CD4-positive, alpha-beta T cell treated with Interleukin-21 for 1 hour (primary cell): ENCODE data around the gene SLC16A5.
"Not testable (repeated sequence)": the region's sequence is repeated elsewhere in the genome, so short reads cannot be mapped to it uniquely, and the experiment has no call there.

Experiments
- DNase-seq: peaks from one replicate; pipeline ENCODE4 v3.0.0-alpha.2; 2020

SLC16A5 gene, protein sequence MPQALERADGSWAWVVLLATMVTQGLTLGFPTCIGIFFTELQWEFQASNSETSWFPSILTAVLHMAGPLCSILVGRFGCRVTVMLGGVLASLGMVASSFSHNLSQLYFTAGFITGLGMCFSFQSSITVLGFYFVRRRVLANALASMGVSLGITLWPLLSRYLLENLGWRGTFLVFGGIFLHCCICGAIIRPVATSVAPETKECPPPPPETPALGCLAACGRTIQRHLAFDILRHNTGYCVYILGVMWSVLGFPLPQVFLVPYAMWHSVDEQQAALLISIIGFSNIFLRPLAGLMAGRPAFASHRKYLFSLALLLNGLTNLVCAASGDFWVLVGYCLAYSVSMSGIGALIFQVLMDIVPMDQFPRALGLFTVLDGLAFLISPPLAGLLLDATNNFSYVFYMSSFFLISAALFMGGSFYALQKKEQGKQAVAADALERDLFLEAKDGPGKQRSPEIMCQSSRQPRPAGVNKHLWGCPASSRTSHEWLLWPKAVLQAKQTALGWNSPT

DNA sequence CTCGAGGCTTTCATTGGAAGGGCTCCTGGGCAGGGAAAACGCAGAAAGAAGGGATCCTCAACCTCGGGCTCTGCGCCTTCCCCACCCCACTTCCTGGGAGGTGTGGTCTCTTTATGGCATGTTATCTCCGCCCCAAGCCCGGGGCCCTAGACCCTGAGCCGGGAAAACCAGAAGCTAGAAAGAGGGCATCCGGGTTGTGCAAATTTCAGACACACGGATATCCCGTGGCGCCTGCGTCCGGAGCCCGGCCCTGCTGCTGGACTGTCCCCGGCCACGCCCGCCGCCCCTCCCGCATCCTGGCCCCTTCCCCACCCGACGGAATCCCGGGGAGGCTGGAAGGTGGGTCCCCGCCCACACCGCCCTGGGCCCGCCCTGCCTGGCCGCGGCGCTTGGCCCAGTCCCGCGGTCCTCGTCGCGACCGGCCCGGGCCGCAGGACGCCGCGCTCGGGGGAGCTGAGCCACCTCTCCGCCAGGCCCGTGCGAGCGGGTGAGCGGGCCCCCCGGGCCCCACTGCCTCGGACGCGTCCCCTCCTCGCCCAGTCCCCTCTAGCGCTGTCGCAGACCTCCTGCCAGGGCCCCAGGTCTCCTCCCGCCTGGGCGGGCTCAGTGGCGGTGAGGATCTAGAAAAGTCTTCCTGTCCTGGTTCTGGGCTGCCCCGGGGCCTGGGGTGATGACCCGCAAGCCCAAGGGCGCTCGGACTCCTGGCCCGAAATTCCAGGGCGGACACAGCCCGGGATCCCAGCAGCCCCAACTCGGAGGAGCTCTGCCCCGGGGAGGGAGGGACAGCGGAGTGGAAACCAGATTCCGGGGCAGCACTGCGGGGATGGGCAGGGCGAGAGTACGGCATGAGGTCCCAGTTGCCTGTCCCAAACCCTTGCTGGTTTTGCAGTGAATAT, at the start of gene SLC16A5:
TSS of gene SLC16A5 (plus strand) at position 397 of the 896 bp plus-strand sequence. CDS start 5,683 bp downstream, outside the sequence.
- DNase-seq: peak; percentile 50

DNA sequence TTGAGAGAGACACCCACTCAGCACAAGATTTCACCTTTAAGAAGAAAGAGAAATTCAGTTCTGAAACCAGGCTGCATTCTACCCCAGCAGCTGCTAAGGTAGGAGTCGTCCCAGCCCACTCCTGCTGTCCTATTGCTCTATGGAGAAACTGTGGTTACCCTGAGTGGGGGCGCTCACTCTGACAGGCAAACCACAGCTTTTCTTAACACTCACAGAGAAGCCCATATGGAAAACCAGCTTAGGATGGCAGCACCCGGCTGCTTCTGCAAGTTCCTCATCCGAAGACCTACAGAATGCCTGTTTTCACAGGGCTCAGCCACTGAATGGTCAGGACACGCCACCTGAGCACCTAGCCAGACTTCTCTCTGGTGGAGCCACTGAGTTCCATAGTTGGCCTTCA, 48.5 kb upstream of the SLC16A5 start:
- DNase-seq: no peak

- no peak for DNase-seq
These were observed 46.0 kb upstream of the SLC16A5 start for GRCh38 chr17:75041656-75042280.

DNA sequence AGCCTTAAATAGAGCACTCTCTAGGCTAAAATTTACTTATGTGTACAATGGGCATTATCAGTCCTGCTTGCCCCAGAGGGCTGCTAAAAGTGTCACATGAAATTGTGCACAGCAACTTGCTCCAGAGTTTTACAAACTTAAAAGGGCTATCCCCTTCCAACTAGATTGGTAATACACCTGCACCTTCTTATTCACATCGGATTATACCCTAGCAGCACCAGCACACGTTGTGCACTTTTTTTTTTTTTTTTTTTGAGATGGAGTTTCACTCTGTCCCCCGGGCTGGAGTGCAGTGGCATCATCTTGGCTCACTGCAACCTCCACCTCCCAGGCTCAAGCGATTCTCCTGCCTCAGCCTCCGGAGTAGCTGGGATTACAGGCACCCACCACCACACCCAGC, 44.0 kb upstream of the SLC16A5 start:
- not testable (repeated sequence) for DNase-seq

DNA sequence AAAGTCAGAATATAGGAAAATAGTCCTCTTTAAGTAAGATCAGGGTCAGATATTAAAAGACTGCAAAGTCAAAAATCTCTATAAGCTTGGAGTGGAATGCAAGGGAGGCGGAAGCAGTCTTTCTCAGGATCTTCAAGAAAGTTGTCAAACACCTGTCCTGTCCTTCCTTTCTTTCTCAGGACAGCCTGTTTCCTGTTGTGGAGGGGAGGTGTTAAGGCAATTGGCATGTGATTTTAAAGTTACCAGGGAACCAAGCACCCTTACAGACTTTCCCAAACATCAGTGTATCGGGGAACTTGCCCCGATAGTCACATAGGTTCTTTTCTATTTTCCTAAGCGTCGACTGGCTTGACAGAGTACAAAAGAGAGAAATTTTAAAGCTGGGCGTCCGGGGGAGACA, 43.0 kb upstream of the SLC16A5 start:
- DNase-seq: no peak

- DNase-seq: not testable (repeated sequence)
These were observed 41.8 kb upstream of the SLC16A5 start for GRCh38 chr17:75045946-75046406.

DNA sequence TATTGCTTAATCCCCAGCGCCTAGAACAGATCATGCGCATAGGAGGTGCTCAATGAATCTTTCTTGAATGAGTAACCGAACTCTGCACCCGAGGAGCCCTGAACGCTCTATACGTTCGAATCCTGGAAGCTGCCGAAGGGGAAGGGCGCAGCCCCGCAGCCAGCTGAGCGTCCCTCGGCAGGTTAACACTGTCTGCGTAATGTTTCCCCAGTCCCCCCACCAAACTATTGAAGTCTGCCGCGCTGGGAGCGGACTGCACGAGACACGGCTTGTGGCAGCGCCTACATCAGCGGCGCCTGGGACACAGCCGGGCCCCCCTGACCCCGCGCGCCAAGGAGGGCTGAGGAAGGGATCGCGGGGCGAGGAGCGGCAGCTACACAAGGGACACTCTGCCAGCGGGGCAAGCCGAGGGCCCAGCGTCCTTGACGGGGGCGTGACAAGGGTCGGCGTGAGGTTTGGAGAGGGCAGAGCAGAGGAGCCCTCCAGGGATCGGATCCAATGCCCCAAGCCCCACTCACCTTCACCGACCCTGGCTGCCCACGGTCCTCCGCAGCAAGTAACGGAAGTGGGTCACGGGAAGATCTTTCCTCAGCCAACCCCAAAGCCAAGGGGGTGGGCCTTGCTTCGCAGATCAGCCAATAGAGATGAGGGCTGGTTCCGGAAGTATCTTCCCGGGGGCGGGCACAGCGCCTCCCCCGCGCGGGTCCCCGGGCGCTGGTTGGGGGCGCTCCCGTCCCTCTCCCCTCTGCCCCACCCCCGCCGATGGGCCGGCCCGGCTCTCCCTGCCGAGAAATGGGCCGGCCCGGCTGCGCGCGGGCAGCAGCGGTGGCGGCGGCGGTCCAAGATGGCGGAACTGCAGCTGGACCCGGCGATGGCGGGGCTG, 41.1 kb upstream of the SLC16A5 start, which contains the start of the genes ATP5PD and KCTD2:
TSS of gene ATP5PD (minus strand) at position 563 of the 883 bp plus-strand sequence. CDS start 4,319 bp downstream, outside the sequence.
TSS of gene KCTD2 (plus strand) at position 819 of the 883 bp plus-strand sequence. CDS start at position 845, 26 bp downstream.
- peak; percentile 96 for DNase-seq

- DNase-seq: no peak
These were observed 40.2 kb upstream of the SLC16A5 start for GRCh38 chr17:75047398-75048098.

DNA sequence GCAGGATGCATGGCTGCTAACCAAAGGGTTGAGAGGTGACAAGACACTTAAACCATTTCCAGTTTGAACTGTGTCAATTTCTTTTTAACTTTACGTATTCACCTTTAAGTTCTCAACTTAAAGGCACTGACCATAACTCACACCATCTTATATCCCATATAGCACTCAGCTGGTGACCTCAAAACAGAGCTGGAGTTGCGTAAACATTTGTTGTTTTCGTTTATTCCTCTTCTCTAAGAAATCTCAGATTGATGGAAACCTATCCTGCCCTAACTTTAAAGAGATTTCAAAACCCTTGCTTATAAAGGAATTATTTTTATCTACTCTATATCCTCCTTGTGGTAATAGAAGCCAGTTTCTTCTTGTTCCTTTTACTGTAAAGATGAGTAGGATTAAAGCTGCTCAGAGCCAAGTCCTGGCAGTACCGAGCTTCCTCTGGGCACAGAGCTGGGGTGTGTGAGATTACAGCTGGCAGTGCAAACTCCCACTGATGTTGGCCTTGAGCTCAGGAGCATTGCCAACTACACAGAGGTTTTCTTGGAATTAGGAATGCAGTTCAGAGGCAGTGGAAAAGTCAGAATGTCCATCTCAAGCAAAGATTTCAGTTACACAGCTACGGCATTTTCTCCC, 39.4 kb upstream of the SLC16A5 start:
- no peak for DNase-seq

DNA sequence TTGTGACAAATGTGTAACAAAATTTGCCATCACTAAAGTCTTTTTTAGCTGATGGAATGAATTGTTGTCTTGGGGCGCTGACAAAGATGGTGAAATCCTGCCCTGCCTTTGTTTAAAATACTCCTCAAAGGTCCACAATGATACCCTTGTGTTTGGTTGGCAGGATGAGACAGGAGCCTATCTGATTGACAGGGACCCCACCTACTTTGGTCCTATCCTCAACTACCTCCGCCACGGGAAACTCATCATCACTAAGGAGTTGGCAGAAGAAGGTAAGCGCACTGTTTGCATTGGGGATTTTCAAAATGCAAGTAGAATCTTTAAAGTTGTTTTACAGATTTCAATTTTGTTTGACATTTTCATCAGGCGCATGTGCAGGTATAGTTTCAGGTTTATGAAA, 38.7 kb upstream of the SLC16A5 start:
- no peak for DNase-seq

GRCh38 chr17:75049706-75050105, 38.0 kb upstream of the SLC16A5 start:
- no peak for DNase-seq

DNA sequence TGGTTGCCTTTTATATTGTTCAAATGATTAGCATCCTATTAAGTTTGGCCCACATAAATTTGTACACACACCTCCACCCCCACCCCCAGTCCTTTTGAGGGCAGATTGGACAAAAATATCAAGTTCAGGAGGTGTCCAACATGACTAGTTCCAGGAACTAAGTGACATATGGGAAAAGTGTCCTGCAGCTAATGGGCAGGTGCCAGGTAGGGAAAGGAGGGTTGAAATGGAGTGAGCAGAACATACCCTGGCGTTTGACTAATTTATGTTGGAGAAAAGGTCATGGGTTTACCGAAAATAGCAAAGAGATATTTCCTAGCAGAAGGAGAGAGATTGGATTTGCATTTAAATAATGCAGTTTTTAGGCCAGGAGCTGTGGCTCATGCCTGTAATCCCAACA, 35.8 kb upstream of the SLC16A5 start:
- no peak for DNase-seq

DNA sequence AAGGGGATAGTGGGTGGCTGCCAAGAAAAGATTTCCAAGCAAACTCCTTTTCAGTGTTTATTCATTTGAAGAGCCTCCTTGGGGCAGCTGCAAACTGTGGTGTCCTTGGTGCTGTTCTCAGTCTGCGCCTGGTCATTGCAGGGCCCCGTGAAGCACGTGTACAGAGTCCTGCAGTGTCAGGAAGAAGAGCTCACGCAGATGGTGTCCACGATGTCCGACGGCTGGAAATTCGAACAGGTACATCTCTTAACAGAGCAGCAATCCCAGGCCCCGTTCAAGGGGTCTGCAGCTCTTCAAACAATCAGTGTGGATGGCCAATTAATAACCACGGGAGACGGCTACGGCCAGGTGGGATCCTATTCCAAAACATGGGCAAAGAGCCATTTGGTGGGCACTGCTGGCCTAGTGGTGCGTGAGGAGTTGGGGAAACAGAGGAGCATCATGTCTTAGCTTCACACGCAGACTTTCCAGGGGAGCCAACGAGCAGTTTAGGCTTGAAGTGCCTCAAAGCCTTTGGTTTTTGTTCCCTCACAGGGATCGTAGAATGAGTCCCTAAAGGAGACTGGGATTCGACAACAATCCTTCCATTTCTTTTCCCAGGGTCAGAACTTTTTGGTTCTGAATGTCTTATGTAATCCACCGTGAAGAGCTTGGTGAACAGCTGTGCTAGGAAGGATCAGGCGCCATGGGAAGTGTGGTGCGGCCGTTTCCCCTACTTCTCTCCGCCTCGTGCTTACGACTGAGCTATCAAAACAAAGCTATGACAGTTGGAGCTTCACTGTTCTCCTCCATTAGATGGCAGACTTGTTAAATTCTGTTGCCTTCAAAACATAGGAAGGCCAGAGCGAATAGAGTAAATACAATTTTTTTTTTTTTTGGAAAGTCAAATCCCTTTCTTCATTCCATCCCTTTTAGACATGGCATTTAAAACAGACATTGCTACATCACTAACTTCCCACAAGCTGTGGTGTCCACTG, 28.1 kb upstream of the SLC16A5 start:
- peak; percentile 28 for DNase-seq

- DNase-seq: no peak
These were observed 27.2 kb upstream of the SLC16A5 start for GRCh38 chr17:75060434-75061054.

DNA sequence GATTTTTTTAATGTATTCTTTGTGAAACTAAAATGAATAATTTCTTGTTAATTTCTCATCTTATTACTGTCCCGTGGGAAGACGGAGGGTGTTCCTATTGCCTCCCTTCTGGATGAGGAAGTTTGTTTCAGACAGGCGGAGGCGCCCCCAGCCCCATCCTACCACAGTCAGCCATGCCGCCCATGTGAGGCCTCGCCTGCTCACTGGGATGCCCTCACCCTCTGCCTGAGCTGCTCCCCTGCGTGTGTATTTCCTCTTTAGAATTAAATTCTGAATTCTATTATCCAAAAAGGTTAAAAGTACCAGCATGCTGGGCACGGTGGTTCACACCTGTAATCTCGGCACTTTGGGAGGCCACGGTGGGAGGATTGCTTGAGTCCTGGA, 26.7 kb upstream of the SLC16A5 start:
- DNase-seq: no peak

- DNase-seq: no peak
These were observed 26.1 kb upstream of the SLC16A5 start for GRCh38 chr17:75061618-75062017.

DNA sequence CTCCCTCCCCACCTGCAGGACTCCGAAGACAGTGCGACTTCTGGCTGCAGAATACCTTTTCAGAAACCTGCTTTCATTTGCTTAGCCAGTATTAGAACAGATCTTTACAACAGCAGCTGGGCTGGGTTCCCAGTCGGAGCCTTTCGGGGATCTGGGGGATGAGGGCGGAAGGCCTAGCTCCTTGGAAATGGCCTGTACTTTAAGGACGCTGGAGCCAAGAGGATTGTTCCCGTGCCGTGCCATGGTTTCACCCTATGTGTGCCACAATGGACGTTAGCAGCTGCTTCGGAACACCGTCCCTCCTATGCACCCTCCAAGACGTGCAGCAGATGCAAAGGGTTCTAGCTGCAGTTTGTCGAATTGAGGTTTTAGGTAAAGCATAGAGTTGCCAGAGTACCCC, 24.6 kb upstream of the SLC16A5 start:
- no peak for DNase-seq

DNA sequence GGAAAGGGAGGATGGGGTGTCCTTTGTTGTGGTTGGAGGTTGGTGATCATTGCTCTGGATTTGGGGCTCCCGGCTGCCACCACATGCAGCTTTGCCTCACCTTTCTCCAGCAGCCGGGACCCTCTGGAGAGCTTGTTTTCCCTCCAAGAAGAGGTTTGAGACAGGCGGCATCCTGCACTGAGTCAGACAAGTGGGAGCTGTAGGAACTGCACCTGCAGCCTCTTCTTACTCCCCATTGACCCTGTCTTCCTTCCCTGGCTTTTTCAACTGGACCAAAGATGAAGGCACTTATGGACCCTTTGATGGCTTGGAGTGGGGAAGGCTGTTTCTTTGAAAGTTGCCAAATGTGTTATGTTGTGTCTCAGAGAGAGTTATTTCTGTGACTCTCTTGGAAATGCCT, 24.1 kb upstream of the SLC16A5 start:
- DNase-seq: no peak

DNA sequence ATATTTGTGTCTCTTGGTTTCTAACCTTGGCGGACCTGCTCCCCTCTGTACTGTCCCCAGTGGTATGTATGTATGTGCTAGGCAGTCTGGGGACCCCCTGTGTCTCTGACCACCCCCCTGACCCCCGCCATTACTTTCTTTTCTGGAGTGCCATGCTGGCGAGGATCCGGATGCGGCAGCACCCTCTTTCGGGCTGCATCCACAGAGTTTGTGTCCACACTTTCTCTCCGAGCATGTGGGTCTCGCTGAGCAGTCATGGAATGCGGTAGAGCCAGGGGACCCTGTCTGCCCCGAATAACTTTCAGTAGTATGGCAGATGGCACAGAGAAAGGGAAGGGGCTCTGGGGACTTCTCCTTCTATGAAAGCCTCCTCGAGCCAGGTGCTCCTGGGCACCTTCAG, 23.7 kb upstream of the SLC16A5 start:
- DNase-seq: no peak
